HepG2 (cell line): ENCODE measurements around the gene CLASP1. TPM values are rescaled to one million over a fixed set of nuclear protein-coding genes. Genes with fewer than 3 reads are reported as not detected.

Experiments
- ARNTL ChIP-seq: sonication (generic); formaldehyde crosslinking; IDR thresholded peaks from 2 replicates; pipeline ENCODE4 v1.4.0; 2020; ENCODE audit warnings: mild to moderate bottlenecking, missing genetic modification reagents
- BRCA1 ChIP-seq: sonication (generic); formaldehyde crosslinking; IDR thresholded peaks from 2 replicates; pipeline ENCODE4 v1.4.0; 2020; ENCODE audit warnings: missing genetic modification reagents
- BRF2 ChIP-seq: sonication (generic); formaldehyde crosslinking; IDR thresholded peaks from 2 replicates; pipeline ENCODE4 v1.8.1; 2022; ENCODE audit warnings: mild to moderate bottlenecking, missing genetic modification reagents
- CREB1 ChIP-seq, 2 experiments: fragments of 450-650 bp in 1 of 2; IDR thresholded peaks; 2 replicates each; pipeline ENCODE4 v1.6.1; 2016 to 2017; ENCODE audit warnings: control low read depth in 1 of 2, mild to moderate bottlenecking in 1 of 2, missing compliant biosample characterization in 1 of 2, missing genetic modification characterization in 1 of 2
- CREM ChIP-seq, 2 experiments: sonication (generic) in 1 of 2; formaldehyde crosslinking in 1 of 2; IDR thresholded peaks; 2 replicates each; pipeline versions ENCODE4 v1.4.0 to v1.6.1; 2016 to 2020; ENCODE audit warnings: antibody characterized with exemption in 1 of 2, mild to moderate bottlenecking in 1 of 2, missing genetic modification reagents in 1 of 2
- DR1 ChIP-seq: sonication (generic); formaldehyde crosslinking; IDR thresholded peaks from 2 replicates; pipeline ENCODE4 v1.8.0; 2021; ENCODE audit warnings: mild to moderate bottlenecking, missing genetic modification reagents, inconsistent platforms
- FOXK2 ChIP-seq: fragments of 450-650 bp; IDR thresholded peaks from 2 replicates; pipeline ENCODE4 v1.6.1; 2016
- HCFC1 ChIP-seq: fragments of 150-350 bp; IDR thresholded peaks from 2 replicates; pipeline ENCODE4 v1.6.1; 2014; ENCODE audit warnings: low read depth, low read length
- HNRNPLL ChIP-seq: fragments of 200-400 bp; formaldehyde crosslinking; IDR thresholded peaks from 2 replicates; pipeline ENCODE4 v1.6.1; 2017; ENCODE audit warnings: mild to moderate bottlenecking, low read depth, low read length; ENCODE audit not compliant: poor library complexity, severe bottlenecking
- JDP2 ChIP-seq: sonication (generic); formaldehyde crosslinking; IDR thresholded peaks from 2 replicates; pipeline ENCODE4 v1.8.1; 2022; ENCODE audit warnings: missing genetic modification reagents, borderline replicate concordance
- MAFK ChIP-seq, 2 experiments: IDR thresholded peaks in 1 of 2; conservative IDR thresholded peaks in 1 of 2; 2 replicates each; pipeline ENCODE4 v1.6.1; 2011; ENCODE audit warnings: improper control_type of control experiment in 2 of 2, low read length in 2 of 2
- POLR2AphosphoS5 ChIP-seq: IDR thresholded peaks from 2 replicates; pipeline ENCODE4 v1.6.1; 2012; ENCODE audit warnings: low read depth, low read length
- PPARG ChIP-seq: conservative IDR thresholded peaks from 2 replicates; pipeline ENCODE4 v1.6.1; 2016; ENCODE audit warnings: missing biosample characterization, missing genetic modification reagents
- SCMH1 ChIP-seq: sonication (generic); formaldehyde crosslinking; IDR thresholded peaks from 2 replicates; pipeline ENCODE4 v1.9.0; 2021; ENCODE audit warnings: missing genetic modification reagents, mild to moderate bottlenecking, borderline replicate concordance
- THYN1 ChIP-seq: sonication (generic); formaldehyde crosslinking; IDR thresholded peaks from 2 replicates; pipeline ENCODE4 v1.8.1; 2023; ENCODE audit warnings: low read depth, mild to moderate bottlenecking, moderate library complexity, missing genetic modification reagents, borderline replicate concordance
- ZBTB7B ChIP-seq: sonication (generic); formaldehyde crosslinking; IDR thresholded peaks from 2 replicates; pipeline ENCODE4 v1.4.0; 2020; ENCODE audit warnings: missing genetic modification reagents
- ZFP1 ChIP-seq: IDR thresholded peaks from 2 replicates; pipeline ENCODE4 v1.6.1; 2016
- ZNF563 ChIP-seq: sonication (generic); formaldehyde crosslinking; IDR thresholded peaks from 2 replicates; pipeline ENCODE4 v1.8.0; 2022; ENCODE audit warnings: mild to moderate bottlenecking, moderate library complexity, missing genetic modification reagents
- ZNF672 ChIP-seq: sonication (generic); formaldehyde crosslinking; IDR thresholded peaks from 2 replicates; pipeline ENCODE4 v1.8.1; 2022; ENCODE audit warnings: missing genetic modification reagents
- ZNF792 ChIP-seq: IDR thresholded peaks from 2 replicates; pipeline ENCODE4 v1.6.1; 2016
- ZSCAN30 ChIP-seq: sonication (generic); formaldehyde crosslinking; IDR thresholded peaks from 2 replicates; pipeline ENCODE4 v1.5.0; 2020; ENCODE audit warnings: mild to moderate bottlenecking, missing genetic modification reagents
- polyA plus RNA-seq, 8 experiments: library from polyadenylated mRNA; depleted of rRNA in 3 of 8; stranded (reverse) in 7 of 8; unstranded in 1 of 8; fragments of >200 nt; fragmentation: Illumina TruSeq in 4 of 8; extraction: Trizol in 4 of 8; gene quantifications; 2 replicates each; pipeline versions ENCODE4 v1.2.1 to v1.2.3, GENCODE V29; 2011 to 2016; ENCODE audit warnings: low read depth in 4 of 8, missing spikeins in 1 of 8, mixed read lengths in 1 of 8; ENCODE audit not compliant: insufficient read depth in 1 of 8
- total RNA-seq, 5 experiments: library from RNA; depleted of rRNA; stranded (reverse); fragments of >200 nt; fragmentation: Illumina TruSeq; extraction: Trizol; gene quantifications; 2 replicates each; pipeline ENCODE4 v1.2.3, GENCODE V29; 2016; ENCODE audit warnings: low read depth in 1 of 5
- TF ChIP-seq, protein P1 (sequence below): sonication (generic); formaldehyde crosslinking; IDR thresholded peaks from 2 replicates; pipeline ENCODE4 v1.5.1; 2020; ENCODE audit warnings: missing genetic modification reagents, mild to moderate bottlenecking, borderline replicate concordance
- TF ChIP-seq, protein P2 (sequence below): sonication (generic); formaldehyde crosslinking; IDR thresholded peaks from 2 replicates; pipeline ENCODE4 v1.4.0; 2020; ENCODE audit warnings: mild to moderate bottlenecking, missing genetic modification reagents

The CLASP1 gene
- total and polyA plus RNA-seq, 2 of the 13 experiments (the other 11 are each of a cell fraction or from before 2014, with no cell fraction given): 11.7 to 47.9 TPM

DNA sequence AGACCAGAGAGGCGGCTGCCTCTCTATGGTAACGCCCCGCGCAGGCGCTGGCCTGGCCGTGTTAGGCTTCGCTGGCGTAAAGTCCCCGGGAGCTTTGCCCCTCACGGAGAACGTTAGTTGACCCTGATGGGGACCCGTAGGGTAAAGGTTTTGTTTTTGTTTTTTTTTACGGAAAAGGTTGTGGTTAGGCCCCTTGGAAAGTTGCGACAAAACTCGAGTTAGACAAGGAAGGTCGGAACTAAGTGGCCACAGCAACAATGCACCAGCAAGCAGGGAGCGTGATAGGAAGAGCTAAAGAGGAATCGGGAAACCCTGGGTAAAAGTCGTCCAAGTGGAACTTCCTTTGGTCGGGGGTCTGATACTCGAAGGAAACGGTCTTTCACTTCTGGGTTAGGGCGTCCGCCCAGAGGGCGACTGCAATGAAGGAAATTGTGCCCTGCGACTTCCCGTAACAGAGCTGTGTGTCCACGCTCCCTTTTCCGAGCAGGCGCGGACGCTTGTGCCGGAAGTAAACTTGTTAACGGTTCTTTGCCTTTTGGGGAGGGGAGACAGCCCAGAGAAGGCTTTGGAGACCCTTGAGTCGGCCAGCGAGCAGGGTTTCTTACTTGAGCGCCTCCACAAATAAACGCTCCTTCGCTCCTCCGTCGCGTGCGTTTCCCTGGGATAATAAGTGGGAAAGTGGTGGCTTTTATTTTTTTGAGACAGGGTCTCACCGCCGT lies 493 bp upstream of the CLASP1 start (continued):
- TF ChIP-seq, protein P1, sequence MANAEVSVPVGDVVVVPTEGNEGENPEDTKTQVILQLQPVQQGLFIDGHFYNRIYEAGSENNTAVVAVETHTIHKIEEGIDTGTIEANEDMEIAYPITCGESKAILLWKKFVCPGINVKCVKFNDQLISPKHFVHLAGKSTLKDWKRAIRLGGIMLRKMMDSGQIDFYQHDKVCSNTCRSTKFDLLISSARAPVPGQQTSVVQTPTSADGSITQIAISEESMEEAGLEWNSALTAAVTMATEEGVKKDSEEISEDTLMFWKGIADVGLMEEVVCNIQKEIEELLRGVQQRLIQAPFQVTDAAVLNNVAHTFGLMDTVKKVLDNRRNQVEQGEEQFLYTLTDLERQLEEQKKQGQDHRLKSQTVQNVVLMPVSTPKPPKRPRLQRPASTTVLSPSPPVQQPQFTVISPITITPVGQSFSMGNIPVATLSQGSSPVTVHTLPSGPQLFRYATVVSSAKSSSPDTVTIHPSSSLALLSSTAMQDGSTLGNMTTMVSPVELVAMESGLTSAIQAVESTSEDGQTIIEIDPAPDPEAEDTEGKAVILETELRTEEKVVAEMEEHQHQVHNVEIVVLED (CRISPR knock-in tag): peak; percentile 83; the same call in 1 of the 2 replicates
- TF ChIP-seq, protein P2, sequence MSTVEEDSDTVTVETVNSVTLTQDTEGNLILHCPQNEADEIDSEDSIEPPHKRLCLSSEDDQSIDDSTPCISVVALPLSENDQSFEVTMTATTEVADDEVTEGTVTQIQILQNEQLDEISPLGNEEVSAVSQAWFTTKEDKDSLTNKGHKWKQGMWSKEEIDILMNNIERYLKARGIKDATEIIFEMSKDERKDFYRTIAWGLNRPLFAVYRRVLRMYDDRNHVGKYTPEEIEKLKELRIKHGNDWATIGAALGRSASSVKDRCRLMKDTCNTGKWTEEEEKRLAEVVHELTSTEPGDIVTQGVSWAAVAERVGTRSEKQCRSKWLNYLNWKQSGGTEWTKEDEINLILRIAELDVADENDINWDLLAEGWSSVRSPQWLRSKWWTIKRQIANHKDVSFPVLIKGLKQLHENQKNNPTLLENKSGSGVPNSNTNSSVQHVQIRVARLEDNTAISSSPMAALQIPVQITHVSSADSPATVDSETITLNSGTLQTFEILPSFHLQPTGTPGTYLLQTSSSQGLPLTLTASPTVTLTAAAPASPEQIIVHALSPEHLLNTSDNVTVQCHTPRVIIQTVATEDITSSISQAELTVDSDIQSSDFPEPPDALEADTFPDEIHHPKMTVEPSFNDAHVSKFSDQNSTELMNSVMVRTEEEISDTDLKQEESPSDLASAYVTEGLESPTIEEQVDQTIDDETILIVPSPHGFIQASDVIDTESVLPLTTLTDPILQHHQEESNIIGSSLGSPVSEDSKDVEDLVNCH (CRISPR knock-in tag): peak; percentile 35; the same call in 1 of the 2 replicates
- 0 out of 2 replicates have a peak, but pooled peaks have one; percentile 56 for TF ChIP-seq BRCA1
- peak; percentile 62 for TF ChIP-seq ARNTL (CRISPR knock-in tag)
- peak; percentile 34; the same call in 1 of the 2 replicates for TF ChIP-seq JDP2
- peak; percentile 86 for TF ChIP-seq HNRNPLL
- TF ChIP-seq SCMH1 (CRISPR knock-in tag): no peak
- no peak for TF ChIP-seq ZNF672 (CRISPR knock-in tag)
- TF ChIP-seq ZNF563 (CRISPR knock-in tag): no peak
- peak; percentile 42 for TF ChIP-seq CREB1 (IDR thresholded peaks at IDR 0.05)
- TF ChIP-seq CREB1 (CRISPR knock-in tag; IDR thresholded peaks at IDR 0.05): peak; percentile 83
- peak; percentile 47; the same call in 1 of the 2 replicates for TF ChIP-seq FOXK2
- TF ChIP-seq ZNF792 (CRISPR knock-in tag): peak; percentile 69
- no peak for TF ChIP-seq BRF2
- peak; percentile 86; the same call in 1 of the 2 replicates for TF ChIP-seq ZFP1 (CRISPR knock-in tag)
- peak; percentile 12; the same call in 1 of the 2 replicates for TF ChIP-seq ZSCAN30
- peak; percentile 55; the same call in 1 of the 2 replicates for TF ChIP-seq HCFC1
- peak; percentile 67 for TF ChIP-seq PPARG
- TF ChIP-seq MAFK (conservative IDR thresholded peaks at IDR 0.05 in 1 of 2, IDR thresholded peaks at IDR 0.05 in 1 of 2; ENCODE audit: low read length in 2 of 2): no peak
- peak; percentile 64 for TF ChIP-seq POLR2AphosphoS5
- peak; percentile 84 for TF ChIP-seq ZBTB7B (CRISPR knock-in tag)
- TF ChIP-seq DR1 (CRISPR knock-in tag): peak; percentile 54; the same call in 1 of the 2 replicates
- TF ChIP-seq THYN1: no peak
- peak; percentile 83 for TF ChIP-seq CREM (IDR thresholded peaks at IDR 0.05)
- no peak for TF ChIP-seq CREM (CRISPR knock-in tag; IDR thresholded peaks at IDR 0.05)
